ENCODE results near the gene ASB11.
"Not testable (repeated sequence)": the region's sequence is repeated elsewhere in the genome, so short reads cannot be mapped to it uniquely, and the experiment has no call there.

The ASB11 gene, protein sequence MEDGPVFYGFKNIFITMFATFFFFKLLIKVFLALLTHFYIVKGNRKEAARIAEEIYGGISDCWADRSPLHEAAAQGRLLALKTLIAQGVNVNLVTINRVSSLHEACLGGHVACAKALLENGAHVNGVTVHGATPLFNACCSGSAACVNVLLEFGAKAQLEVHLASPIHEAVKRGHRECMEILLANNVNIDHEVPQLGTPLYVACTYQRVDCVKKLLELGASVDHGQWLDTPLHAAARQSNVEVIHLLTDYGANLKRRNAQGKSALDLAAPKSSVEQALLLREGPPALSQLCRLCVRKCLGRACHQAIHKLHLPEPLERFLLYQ

DNA sequence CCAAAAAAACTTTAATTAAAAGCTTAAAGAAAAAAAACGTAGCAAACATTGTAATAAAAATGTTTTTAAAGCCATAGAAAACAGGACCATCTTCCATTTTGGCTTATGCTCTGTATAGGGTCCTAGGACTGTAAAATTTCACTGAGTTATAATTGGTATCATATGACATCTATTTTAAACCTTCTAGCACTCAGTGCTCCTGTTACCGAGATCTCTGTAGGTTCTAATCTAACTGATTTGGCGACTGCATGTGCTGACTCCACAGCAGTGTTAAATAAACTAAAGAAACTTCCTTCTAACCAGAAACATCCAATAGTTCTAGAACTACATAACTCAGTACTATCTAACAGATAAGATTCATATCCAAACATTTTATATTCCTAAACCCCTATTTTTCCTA lies at the start of gene ASB11:
Gene ASB11, minus strand, starts transcription at position 132 of the 400 bp plus-strand sequence. Its CDS starts 35 bp downstream, at position 97.
- DNase-seq = no peak

DNA sequence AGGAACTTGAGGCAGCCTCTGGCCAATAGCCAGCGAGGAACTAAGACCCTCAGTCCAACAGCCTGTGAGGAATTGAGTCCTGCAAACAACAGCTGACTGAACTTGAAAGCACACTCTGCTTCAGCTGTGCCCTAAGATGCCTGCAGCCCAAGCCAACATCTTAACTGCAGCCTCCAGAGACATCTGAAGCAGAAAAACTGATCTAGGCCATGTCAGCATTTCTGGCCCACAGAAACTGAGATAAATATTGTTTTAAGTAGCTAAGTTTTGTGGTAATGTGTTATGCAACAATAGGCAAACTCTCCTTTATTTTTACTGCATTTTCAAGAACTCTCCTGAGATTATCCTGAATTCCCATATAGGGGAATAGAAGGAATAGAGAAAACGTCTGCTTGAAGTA lies 44.3 kb upstream of the ASB11 start:
- no peak for DNase-seq

DNA sequence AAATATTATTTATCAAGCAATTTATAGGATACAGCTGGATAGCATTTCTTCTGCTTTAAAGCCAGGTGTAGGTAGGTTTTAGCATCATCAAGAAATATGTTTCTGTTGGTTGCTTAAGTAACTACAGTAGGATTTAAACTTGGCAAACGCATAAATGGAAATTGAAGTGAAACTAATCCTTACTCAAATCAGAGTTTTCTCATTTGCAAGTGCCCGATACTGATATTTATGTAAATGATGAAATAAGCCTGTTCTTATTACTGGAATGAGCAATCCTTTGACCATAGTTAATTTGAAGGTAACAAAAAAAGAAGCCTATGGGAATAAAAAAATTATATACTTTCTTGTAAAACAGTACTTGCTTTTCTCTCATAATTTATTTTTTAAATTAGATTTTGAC lies 43.1 kb upstream of the ASB11 start:
- DNase-seq = peak in 1 of 2 experiments; percentile 24

DNA sequence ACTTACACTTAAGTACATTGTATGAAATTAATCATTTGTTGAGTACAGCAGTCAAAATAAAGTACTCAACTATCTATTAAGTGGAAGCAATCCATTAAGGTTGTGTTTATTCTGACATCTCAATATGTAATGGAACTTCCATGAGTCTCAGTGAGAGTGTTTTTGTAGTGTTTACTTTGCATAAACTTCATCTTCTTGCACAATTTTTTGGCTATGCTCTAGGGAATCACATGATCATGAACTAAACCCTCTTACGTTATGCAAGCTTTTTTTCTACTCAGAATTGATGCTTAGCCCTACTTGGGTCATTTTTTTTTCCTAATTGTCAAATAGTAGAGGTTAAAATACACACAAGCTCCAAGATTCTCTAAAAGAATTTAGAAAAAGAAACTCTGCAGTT lies 41.0 kb upstream of the ASB11 start:
- DNase-seq = no peak

DNA sequence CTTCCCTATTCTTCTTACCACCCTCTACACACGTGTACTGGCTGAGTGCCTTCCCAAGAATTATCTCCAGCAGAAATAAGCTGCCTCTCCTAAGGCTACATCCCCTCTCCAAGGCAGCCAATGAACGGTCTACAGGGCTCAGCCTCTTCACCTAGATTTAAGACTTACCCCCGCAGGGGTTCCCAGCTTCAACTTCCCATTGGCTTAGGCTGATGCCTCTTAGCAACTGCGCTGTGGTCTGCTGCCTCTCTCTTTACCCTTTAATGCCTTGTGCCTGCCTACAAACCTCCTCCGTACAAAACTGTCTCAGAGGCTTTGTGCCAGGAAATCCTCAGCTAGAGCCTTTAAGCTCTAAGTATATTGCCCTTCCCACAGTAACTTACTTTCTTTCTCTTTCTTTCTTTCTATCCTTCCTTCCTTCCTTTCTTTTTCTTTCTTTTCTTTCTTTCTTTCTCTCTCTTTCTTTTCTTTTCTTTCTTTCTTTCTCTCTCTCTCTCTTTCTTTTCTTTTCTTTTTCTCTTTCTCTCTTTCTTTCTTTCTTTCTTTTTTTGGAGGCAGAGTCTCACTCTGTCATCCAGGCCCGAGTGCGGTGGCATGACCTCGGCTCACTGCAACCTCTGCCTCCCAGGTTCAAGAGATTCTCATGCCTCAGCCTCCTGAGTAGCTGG lies 35.0 kb upstream of the ASB11 start:
- no peak for DNase-seq

DNA sequence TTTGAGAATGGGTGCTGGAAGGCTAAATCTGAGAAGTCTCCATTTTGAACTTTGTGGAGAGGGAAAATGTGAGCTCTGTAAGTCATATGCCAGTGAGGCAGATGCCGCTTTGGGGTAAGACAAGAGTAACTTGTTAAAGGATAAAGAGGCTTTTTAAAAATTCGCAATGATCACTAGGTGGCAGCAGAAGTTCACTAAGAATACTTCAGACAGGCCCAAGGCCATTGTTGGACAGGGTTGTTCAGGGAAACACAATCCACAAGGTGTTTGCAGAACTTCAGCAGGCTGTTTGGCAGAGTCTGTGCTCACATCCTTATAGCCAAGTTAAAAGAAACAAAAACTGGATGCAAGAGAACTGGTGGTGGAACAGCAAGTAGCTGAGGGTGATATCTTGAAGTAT lies 33.6 kb upstream of the ASB11 start:
- peak; percentile 71 to 93 for DNase-seq

DNA sequence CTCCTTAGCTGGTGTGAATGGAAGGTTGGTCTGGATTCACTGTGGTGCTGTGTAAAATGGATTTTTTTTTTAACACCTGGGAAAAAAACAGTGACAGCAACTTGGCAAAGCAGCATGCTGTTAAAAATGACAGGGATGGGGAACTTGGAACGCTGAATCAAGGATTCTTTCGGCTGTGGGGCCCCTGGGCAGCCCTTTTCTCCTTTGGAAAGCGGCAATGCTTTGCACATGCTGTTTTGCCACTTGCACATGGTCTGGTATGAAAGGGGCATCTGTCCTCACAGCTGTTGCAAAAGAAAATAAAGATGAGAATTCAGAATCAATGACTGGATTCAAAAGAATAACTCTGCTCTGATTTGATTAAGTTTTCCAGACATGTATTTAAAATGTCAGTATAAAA lies 30.5 kb upstream of the ASB11 start:
- no peak for DNase-seq

DNA sequence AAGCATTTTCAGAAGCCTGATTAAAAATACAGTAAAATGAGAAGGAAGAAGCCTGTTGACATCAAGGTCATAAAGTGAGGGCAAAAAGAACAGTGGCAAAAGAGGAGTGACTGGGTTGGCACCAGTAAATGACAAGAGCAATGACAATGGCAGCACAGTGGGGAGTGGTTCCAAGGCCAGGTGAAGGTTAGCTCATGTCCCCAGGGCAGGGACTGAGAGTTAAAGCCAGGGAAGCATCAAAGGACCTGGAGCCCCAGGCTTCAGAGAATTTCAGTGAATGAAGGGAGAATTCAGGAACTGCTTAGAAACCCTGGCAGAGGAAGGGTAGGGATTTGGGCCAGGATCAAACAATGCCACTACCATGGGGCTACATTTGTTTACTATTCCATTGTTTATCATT lies 28.7 kb upstream of the ASB11 start:
- no peak for DNase-seq

DNA sequence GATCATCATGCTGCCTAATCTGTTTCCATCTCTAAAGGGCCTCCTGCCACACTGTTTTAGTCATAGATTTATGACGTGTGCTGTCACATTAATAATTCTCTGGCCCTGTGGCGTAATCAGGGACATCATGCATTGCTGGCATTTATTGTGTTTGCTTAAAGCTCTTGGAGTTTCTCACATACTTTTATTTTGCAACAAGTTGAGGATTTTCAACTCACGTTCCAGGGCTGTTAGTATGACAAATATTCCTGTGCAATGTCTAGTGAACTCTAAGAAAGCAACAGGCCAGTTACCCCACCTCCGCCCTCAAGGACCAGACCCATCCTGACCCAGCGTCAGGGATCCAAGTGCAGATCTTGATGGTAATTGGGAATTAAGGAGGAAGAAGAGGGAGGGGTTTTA lies 27.6 kb upstream of the ASB11 start:
- DNase-seq = no peak

DNA sequence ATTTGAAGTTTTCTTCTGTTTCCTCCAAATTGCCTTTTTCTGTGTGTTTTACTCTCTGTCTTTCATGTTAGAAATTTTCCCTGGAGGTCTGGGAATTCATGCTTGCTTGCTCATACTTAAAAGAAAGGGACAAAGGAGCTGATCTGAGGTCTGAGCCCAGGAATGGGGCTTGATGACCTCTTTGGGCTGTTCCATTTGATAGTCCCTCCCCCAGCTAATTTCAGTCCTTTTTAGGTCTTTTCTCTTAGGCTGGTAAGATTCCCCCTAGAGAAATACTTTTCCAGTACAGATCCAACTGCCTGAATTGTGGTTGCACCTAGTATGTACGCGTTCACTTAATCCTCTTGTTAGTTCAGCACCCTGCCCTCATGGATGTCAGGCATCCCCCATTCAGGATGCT lies 25.4 kb upstream of the ASB11 start:
- DNase-seq = no peak

DNA sequence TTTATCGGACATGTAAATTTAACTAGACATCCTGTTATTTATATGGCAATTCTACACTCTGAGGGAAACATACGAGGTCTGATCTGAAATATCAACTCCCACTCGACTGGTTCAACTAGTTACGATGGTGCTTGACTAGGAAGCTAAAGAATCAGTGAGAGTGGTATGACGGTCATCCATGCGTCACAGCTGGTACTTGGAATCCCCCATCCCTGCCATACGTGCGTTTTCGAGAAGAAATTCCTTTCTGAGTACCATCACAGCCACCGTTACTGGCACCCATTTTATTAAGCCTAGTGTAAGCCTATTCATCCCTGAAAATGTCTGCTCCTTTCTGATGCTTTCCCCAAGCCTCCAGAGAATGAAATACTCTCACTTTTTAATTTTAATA lies 20.6 kb upstream of the ASB11 start:
- DNase-seq = peak in 1 of 2 experiments; percentile 31

DNA sequence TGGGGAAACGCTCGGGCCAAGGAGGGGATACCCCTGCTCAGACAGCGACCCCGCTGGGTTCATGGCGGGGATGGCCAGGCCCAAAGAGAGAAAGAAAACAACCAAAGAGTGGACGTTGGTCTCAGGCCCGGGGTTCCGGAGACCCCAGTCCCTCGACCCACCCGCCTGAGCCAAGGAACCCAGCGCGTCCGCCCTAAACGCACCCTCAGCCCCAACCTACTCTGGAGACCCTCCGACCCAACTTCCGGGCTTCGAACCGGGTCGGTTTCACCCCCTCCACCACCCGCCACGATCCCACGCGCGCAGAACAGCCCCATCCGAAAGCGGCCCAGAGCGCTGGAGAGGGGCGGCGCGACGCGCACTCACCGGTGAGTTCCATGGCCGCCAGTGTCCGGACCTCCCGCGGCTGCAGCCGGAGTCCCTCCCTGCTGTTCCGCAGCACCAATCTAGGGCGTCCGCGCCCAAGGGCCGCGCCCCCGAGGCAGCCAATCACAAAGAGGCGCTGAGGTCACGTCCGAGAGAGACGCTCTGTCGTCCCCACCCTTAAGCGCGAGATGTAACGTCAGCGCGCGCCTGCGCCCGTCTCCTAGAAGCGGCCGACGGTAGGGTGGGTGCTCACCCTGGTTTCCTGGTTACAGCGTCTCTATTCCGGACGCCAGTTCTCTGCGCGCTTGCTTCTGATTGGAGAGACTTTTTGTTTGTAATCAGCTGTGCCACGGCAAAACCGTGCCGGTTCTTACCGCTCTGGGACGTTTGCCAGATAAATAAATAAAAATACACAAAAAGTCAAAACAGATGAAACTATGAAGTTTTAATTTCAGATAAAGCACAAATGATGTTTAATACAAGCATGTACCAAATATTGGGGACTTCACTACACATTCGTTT lies 19.9 kb upstream of the ASB11 start, which contains the start of gene PIGA:
Gene PIGA, minus strand, starts transcription at position 389 of the 888 bp plus-strand sequence. CDS start 3,593 bp downstream, outside the sequence.
- peak; percentile 98 to 99 for DNase-seq

DNA sequence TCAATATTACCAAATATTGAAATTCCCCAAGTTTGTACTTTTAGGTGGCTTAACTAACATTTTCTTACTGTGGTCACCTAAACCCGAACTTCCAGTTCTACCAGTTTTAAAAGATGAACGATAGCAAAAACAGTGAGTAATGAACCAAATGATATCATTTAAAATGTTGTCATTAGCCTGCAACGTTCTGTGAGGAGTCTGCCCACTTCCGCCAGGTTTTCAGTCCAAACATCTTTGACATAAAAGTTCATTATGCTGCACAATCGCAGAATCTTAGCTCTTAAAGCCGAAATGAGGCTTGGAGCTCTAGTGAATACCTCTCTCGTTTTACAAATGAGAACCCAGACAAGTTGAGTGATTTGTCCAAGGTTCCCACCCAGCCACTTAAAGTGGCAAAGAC lies 19.1 kb upstream of the ASB11 start:
- no peak for DNase-seq

DNA sequence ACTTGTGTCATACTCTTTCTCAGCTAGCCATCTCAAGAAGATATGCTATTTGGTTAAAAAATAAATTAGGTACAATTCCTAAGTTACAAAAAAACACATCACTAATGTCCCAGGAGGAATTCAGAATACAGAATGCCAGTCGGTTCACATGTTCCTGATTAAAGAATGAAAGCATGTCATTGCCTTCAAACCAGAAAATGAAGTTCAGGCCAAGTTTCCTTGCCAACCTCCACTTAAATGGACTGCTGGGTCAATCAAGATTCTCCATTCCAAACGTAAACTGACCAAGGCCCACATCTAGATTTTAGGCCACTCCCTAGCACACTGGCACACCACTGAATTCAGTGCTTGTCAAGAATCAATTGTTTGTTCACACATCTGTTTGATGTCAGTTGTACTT lies 13.4 kb upstream of the ASB11 start:
- no peak for DNase-seq

DNA sequence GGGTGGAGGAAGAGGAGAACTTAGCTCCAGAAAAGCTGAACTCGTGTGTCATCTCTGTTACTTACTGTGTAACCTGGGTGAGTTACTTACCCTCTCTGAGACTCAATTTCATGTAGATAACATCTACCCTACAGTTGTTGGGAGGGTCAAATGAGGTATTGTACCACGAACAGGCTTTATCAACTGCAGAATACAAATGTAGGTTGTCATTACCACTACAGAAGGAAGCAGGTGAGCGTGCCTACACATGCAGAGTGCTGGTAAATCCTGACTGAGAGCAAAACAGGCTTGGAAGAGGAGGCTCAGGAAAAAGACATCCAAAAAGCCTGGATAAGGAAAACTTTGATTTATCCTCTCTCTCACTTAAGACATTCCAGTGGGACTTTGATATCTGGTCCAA lies 12.7 kb upstream of the ASB11 start:
- DNase-seq = no peak

DNA sequence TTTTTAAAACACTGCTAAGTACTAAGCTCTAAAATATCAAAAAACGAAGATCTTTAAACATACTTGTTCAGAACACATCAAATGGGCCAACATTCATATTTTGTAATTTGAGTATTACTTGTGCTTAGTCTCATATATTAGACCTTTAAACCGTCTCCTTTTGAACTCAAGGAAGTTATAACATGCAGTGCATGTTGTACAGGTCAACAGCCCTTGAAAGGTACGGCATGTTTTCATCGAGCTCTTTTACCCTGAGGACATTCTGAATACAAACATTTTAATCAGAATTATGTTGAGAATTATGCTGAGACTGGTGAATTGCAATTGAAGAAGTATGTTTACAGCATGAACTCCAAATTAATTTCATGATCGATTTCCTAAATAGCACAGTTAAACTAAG lies 7.0 kb upstream of the ASB11 start:
- no peak for DNase-seq

DNA sequence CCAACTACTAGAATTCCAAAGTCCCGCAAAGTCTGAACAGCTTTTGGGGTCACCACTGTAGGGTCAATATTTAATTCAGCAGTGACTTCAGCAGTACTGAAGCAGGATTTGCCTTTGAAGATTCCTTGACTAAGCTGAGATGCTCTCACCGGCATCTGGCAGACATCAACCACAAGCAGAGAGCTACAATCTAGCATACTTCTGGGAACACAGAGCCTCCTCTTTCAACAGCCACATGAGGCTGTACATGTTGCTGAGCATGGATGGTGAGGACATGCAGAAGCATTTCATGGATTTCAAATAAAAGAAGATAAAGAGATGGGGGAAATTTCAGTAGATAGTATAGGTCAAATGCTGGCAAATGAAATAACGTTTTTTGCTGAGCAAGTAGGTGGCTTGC lies 6.6 kb upstream of the ASB11 start:
- no peak for DNase-seq

DNA sequence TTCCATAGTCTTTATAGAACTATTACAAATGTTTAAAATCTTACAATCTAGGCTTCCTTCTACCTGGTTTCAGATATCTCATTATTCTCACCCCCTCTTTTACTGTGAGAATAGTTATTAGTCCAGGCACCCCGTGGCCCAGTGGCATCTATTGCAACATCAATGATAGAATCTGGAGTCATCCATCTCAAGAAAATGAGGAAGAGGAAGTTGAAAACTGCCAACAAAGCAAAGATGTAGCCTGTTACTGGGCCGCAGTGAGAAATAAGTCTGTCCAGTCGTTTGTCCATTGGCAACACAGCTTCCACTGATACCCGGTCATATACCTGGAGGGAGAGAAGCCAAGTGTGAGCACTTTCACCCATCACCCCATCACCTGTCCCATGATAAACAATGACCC lies 6.0 kb upstream of the ASB11 start:
- DNase-seq = no peak

DNA sequence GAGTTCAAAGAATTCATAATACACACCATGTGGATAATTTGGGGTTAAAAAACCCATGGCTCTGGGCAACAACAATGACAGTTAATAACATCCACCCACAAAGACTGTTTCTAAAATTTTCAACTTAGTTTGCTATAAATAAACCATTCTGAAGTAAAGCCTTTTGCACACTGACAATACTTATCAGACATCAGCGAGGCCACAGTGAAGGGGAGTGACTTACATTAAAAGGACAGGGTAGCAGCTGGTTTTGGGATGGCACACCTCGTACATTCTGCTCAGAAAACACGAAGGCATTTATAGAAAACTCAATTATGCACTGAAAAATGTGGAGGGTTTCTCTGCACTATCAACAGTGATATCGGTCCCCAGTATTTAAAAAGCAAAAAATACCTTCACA lies 4.9 kb upstream of the ASB11 start:
- DNase-seq = no peak

DNA sequence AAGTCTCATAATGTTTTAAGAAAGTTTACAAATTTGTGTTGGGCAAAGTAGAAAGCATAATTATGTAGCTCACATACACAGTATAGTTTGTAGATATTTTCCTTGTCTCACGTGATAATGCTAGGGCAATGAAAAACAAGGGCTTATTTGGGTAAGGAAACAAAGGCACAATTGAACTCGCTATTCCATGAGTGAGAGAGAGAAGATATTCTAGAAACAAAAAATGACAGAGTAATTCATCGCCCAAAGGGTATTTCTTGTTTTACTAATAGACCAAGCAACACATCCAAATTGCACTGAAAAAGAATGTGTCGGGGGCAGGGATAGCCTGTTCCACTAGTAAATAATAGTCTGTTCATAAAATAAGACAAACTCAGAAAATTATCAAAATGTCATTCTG lies 3.6 kb upstream of the ASB11 start:
- no peak for DNase-seq

DNA sequence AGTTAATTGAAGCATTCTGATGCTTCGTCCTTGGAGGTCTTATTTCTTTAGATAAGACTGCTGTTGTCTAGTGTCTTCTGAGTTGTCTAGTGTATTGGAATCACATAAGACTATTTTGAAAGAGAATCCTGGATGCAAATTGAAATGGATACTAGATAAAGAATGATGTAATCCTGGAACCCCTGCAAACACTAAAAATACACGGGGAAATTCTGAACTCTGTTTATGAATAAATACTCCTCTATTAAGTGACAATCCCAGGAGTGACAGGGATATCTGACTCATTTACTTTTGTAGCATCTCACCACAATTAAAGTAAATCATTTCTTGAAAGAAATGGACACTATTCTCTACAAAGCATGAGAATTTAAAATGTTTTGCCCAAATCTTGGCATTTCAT lies 968 bp downstream of the ASB11 start:
- DNase-seq = peak in 1 of 2 experiments; percentile 13

DNA sequence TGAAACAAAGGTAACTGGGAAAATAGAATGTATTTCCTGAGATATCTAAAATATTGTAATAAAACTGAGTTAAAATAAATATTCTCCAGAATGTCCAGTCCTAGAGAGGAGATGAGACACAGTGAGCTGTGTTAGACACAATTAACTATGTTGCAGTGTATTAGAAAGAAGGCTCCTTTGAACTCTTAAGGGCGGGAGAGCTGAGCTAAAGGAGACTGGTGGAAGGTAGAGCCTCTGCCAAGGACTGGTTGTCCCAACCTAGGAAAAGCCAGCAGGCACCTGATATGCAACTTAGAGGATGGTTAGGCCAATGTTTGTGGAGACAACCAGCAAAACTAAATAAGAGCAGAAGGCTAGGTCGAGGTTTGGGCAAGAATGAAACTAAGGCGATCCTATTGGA lies 4.3 kb downstream of the ASB11 start:
- no peak for DNase-seq

DNA sequence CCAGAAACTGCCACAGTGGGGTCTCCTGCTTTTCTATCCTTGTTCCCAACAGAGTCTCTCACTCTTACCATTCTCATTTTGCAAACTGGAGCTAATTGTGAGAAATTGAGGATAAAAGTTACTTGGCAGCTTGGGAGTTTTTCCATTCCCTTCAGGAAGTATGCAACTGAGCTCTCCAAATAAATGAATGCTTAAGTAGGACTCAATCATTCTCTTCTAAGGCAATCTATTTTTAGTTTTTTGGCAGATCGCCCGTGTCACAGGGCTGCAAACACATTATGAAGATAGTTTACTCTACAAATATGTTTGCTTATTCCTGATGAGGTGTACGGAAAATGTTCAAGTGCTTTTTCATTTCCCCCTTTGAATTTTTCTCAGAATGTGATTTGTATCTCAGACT lies 5.3 kb downstream of the ASB11 start:
- DNase-seq = no peak

DNA sequence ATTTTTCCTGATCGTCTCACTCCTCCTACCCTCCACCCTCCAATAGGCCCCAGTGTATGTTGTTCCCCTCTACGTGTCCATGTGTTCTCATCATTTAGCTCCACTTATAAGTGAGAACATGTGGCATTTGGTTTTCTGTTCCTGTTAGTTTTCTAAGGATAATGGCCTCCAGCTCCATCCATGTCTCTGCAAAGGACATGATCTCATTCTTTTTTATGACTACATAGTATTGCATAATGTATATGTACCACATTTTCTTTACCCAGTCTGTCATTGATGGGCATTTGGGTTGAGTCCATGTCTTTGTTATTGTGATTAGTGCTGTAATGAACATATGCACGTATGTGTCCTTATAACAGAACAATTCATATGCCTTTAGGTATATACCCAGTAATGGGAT lies 9.5 kb downstream of the ASB11 start:
- not testable (repeated sequence) for DNase-seq

Data from NCI-H526 (cell line).